ENCODE results near the gene KMT2C. TPM values are rescaled to one million over a fixed set of nuclear protein-coding genes. Genes with fewer than 3 reads are reported as not detected.
"Not testable (repeated sequence)": the region's sequence is repeated elsewhere in the genome, so short reads cannot be mapped to it uniquely, and the experiment has no call there.

KMT2C gene
- total RNA-seq, 1 donor from 2014 or later = 101 TPM

GRCh38 chr7:152464312-152465118 lies 28.7 kb upstream of the KMT2C start:
- TF ChIP-seq CTCF (IDR thresholded peaks at IDR 0.05) = no peak
- peaks cover 26% of the 10 kb centered on the region for H3K4me1 ChIP-seq
- H3K27ac ChIP-seq = peak overlapping the region; percentile 100
- peak; percentile 86 for DNase-seq
- intact Hi-C loops (cut with DNase I) = no loop called here
- no peaks in the 10 kb centered on the region for H3K36me3 ChIP-seq
- H3K27me3 ChIP-seq (ENCODE audit: low read depth) = no peaks in the 10 kb centered on the region
- peak; percentile 79 to 81 for ATAC-seq
- H3K9me3 ChIP-seq = no peaks in the 10 kb centered on the region
- H3K4me3 ChIP-seq = peak overlapping the region; percentile 83

- H3K4me1 ChIP-seq = peaks cover 26% of the 10 kb centered on the region
- H3K9me3 ChIP-seq = no peaks in the 10 kb centered on the region
- ATAC-seq (peak; percentile 97 to 99), DNase-seq (peak; percentile 100)
- H3K36me3 ChIP-seq = no peaks in the 10 kb centered on the region
- intact Hi-C loops (cut with DNase I) = no loop called here
- peak overlapping the region; percentile 100 for H3K27ac ChIP-seq
- H3K27me3 ChIP-seq (ENCODE audit: low read depth) = no peaks in the 10 kb centered on the region
- peak overlapping the region; percentile 83 for H3K4me3 ChIP-seq
- TF ChIP-seq CTCF (IDR thresholded peaks at IDR 0.05) = no peak
These were observed 28.0 kb upstream of the KMT2C start for GRCh38 chr7:152463709-152464311.

- ATAC-seq (peak; percentile 3 to 17), DNase-seq (no peak)
- Histone ChIP-seq H3K4me3 (peak overlapping the region; percentile 83), H3K9me3 (no peaks in the 10 kb centered on the region), H3K36me3 (no peaks in the 10 kb centered on the region), H3K27me3 (ENCODE audit: low read depth) (no peaks in the 10 kb centered on the region), H3K27ac (peak overlapping the region; percentile 93), H3K4me1 (peaks cover 26% of the 10 kb centered on the region)
- TF ChIP-seq CTCF (IDR thresholded peaks at IDR 0.05) = no peak
- intact Hi-C loops (cut with DNase I) = no loop called here
These were observed 27.3 kb upstream of the KMT2C start for GRCh38 chr7:152462995-152463708.

- Histone ChIP-seq H3K4me3 (no peak overlapping the region), H3K27me3 (ENCODE audit: low read depth) (no peaks in the 10 kb centered on the region), H3K4me1 (peaks cover 17% of the 10 kb centered on the region), H3K27ac (no peak overlapping the region), H3K36me3 (no peaks in the 10 kb centered on the region), H3K9me3 (no peaks in the 10 kb centered on the region)
- intact Hi-C loops (cut with DNase I) = no loop called here
- no peak for TF ChIP-seq CTCF (IDR thresholded peaks at IDR 0.05)
- ATAC-seq = no peak
- DNase-seq = peak; percentile 60
These were observed 24.0 kb upstream of the KMT2C start for GRCh38 chr7:152459724-152460251.

- Histone ChIP-seq H3K4me1 (no peaks in the 10 kb centered on the region), H3K27ac (no peak overlapping the region), H3K27me3 (ENCODE audit: low read depth) (no peaks in the 10 kb centered on the region), H3K4me3 (no peak overlapping the region), H3K36me3 (no peaks in the 10 kb centered on the region), H3K9me3 (no peaks in the 10 kb centered on the region)
- DNase-seq = no peak
- TF ChIP-seq CTCF (IDR thresholded peaks at IDR 0.05) = no peak
- no peak for ATAC-seq
- intact Hi-C loops (cut with DNase I) = no loop called here
These were observed 15.6 kb upstream of the KMT2C start for GRCh38 chr7:152451356-152451755.

GRCh38 chr7:152445386-152446008 lies 9.7 kb upstream of the KMT2C start:
- intact Hi-C loops (cut with DNase I); DNase-seq: not testable (repeated sequence)
- ATAC-seq = peak in 1 of 2 donors; percentile 32

More at GRCh38 chr7:152445386-152446008, 9.7 kb upstream of the KMT2C start:
- not testable (repeated sequence) for H3K4me3 ChIP-seq; H3K9me3 ChIP-seq; H3K4me1 ChIP-seq; H3K27ac ChIP-seq; H3K27me3 ChIP-seq (ENCODE audit: low read depth); H3K36me3 ChIP-seq

Data from lower lobe of right lung (tissue), 2 donors.